Measurements from ENCODE around the gene PGAP6.
"Not testable (repeated sequence)": the region's sequence is repeated elsewhere in the genome, so short reads cannot be mapped to it uniquely, and the experiment has no call there.

The PGAP6 gene

DNA sequence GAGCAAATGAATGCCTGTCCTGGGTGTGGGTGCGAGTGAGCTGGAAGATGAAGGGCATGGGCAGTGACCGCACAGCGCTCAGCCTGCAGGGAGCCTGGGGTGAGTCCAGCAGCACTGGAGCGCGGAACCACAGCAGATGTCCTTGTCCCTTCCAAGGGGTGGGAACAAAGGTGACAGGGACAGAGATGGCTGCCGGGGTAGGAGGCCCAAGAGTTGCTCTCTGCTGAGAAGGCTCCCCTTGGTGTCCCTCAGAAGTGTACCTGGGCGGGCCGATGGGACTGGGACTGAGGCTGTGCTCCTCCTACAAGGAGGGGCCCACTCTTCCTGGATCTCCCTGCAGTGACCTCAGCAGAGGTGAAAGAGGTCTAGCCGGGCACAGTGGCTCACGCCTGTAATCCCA, 7.6 kb upstream of the PGAP6 start:
- peaks cover 1% of the 10 kb centered on the region; the same call in 1 of the 2 replicates for H3K4me1 ChIP-seq (ENCODE audit: control insufficient read depth, insufficient read depth, low read length)
- WGBS (ENCODE audit: insufficient coverage, insufficient read length), result no CpG with 5 or more reads among the region's 10 CpGs

GRCh38 chr16:387761-388666, 6.2 kb upstream of the PGAP6 start:
- H3K36me3 ChIP-seq (ENCODE audit: control insufficient read depth, insufficient read depth, low read length); H3K4me3 ChIP-seq (ENCODE audit: low read length); H3K27me3 ChIP-seq (ENCODE audit: control insufficient read depth, insufficient read depth, low read length); DNase-seq (ENCODE audit: low read depth, low spot score); H3K9me3 ChIP-seq (ENCODE audit: control insufficient read depth, insufficient read depth, low read length); H3K4me1 ChIP-seq (ENCODE audit: control insufficient read depth, insufficient read depth, low read length); H3K27ac ChIP-seq (ENCODE audit: low read length): not testable (repeated sequence)
- WGBS (ENCODE audit: insufficient coverage, insufficient read length), result no CpG with 5 or more reads among the region's 20 CpGs

More for the DNA sequence above, 7.6 kb upstream of the PGAP6 start:
- no peaks in the 10 kb centered on the region for H3K9me3 ChIP-seq (ENCODE audit: control insufficient read depth, insufficient read depth, low read length)
- no peak overlapping the region for H3K27ac ChIP-seq (ENCODE audit: low read length)
- no peak overlapping the region for H3K4me3 ChIP-seq (ENCODE audit: low read length)
- no peaks in the 10 kb centered on the region for H3K27me3 ChIP-seq (ENCODE audit: control insufficient read depth, insufficient read depth, low read length)
- H3K36me3 ChIP-seq (ENCODE audit: control insufficient read depth, insufficient read depth, low read length), result no peaks in the 10 kb centered on the region
- DNase-seq (ENCODE audit: low read depth, low spot score), result no peak

DNA sequence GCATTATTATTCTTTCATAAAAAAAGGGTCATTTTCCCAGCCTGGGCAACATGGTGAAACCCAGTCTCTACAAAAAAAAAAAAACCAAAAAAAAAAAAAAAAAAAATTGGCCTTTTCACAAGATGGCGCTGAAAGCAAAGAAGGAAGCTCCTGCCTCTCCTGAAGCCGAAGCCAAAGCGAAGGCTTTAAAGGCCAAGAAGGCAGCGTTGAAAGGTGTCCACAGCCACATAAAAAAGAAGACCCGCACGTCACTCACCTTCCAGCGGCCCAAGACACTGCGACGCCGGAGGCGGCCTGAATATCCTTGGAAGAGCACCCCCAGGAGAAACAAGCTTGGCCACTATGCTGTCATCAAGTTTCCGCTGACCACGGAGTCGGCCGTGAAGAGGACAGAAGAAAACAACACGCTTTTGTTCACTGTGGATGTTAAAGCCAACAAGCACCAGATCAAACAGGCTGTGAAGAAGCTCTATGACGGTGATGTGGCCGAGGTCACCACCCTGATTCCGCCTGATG, 4.9 kb upstream of the PGAP6 start:
- no peak overlapping the region for H3K27ac ChIP-seq (ENCODE audit: low read length)
- peaks cover 5% of the 10 kb centered on the region; the same call in 1 of the 2 replicates for H3K4me1 ChIP-seq (ENCODE audit: control insufficient read depth, insufficient read depth, low read length)
- H3K9me3 ChIP-seq (ENCODE audit: control insufficient read depth, insufficient read depth, low read length), result no peaks in the 10 kb centered on the region
- no peaks in the 10 kb centered on the region for H3K36me3 ChIP-seq (ENCODE audit: control insufficient read depth, insufficient read depth, low read length)
- no peaks in the 10 kb centered on the region for H3K27me3 ChIP-seq (ENCODE audit: control insufficient read depth, insufficient read depth, low read length)
- DNase-seq (ENCODE audit: low read depth, low spot score), result no peak
- no CpG with 5 or more reads among the region's 19 CpGs for WGBS (ENCODE audit: insufficient coverage, insufficient read length)
- no peak overlapping the region for H3K4me3 ChIP-seq (ENCODE audit: low read length)

GRCh38 chr16:383326-384051, 1.7 kb upstream of the PGAP6 start:
- H3K9me3 ChIP-seq (ENCODE audit: control insufficient read depth, insufficient read depth, low read length), result no peaks in the 10 kb centered on the region
- no peak overlapping the region; the same call in 1 of the 2 replicates for H3K4me3 ChIP-seq (ENCODE audit: low read length)
- no CpG with 5 or more reads among the region's 33 CpGs for WGBS (ENCODE audit: insufficient coverage, insufficient read length)
- H3K27me3 ChIP-seq (ENCODE audit: control insufficient read depth, insufficient read depth, low read length), result no peaks in the 10 kb centered on the region
- H3K36me3 ChIP-seq (ENCODE audit: control insufficient read depth, insufficient read depth, low read length), result no peaks in the 10 kb centered on the region
- DNase-seq (ENCODE audit: low read depth, low spot score), result no peak
- peaks cover 14% of the 10 kb centered on the region for H3K4me1 ChIP-seq (ENCODE audit: control insufficient read depth, insufficient read depth, low read length)
- no peak overlapping the region for H3K27ac ChIP-seq (ENCODE audit: low read length)

GRCh38 chr16:381012-381788, 578 bp downstream of the PGAP6 start:
- Histone ChIP-seq H3K4me3 (ENCODE audit: low read length) (peak overlapping the region; percentile 89), H3K36me3 (ENCODE audit: control insufficient read depth, insufficient read depth, low read length) (peaks cover 14% of the 10 kb centered on the region), H3K4me1 (ENCODE audit: control insufficient read depth, insufficient read depth, low read length) (peaks cover 14% of the 10 kb centered on the region), H3K9me3 (ENCODE audit: control insufficient read depth, insufficient read depth, low read length) (no peaks in the 10 kb centered on the region), H3K27me3 (ENCODE audit: control insufficient read depth, insufficient read depth, low read length) (no peaks in the 10 kb centered on the region), H3K27ac (ENCODE audit: low read length) (no peak overlapping the region)
- WGBS (ENCODE audit: insufficient coverage, insufficient read length), result no CpG with 5 or more reads among the region's 73 CpGs
- DNase-seq (ENCODE audit: low read depth, low spot score), result no peak

DNA sequence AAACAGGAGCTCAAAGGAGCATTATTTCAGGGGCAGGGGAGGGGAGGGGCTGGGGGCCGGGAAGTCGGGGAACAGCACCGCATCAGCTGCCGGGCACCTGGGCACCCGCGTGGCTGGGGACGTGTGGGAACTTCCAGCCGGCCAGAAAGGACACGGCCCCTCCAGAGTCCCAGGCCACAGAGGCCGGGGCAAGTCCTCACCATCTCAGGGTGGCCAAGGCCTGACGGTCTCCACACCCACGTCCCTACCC, 1.1 kb downstream of the PGAP6 start:
- Histone ChIP-seq H3K4me1 (ENCODE audit: control insufficient read depth, insufficient read depth, low read length) (peaks cover 14% of the 10 kb centered on the region), H3K27ac (ENCODE audit: low read length) (no peak overlapping the region), H3K27me3 (ENCODE audit: control insufficient read depth, insufficient read depth, low read length) (no peaks in the 10 kb centered on the region), H3K9me3 (ENCODE audit: control insufficient read depth, insufficient read depth, low read length) (no peaks in the 10 kb centered on the region), H3K4me3 (ENCODE audit: low read length) (peak overlapping the region; percentile 89), H3K36me3 (ENCODE audit: control insufficient read depth, insufficient read depth, low read length) (peaks cover 19% of the 10 kb centered on the region)
- WGBS (ENCODE audit: insufficient coverage, insufficient read length), result no CpG with 5 or more reads among the region's 12 CpGs
- no peak for DNase-seq (ENCODE audit: low read depth, low spot score)

- no peak overlapping the region for H3K27ac ChIP-seq (ENCODE audit: low read length)
- no peaks in the 10 kb centered on the region for H3K27me3 ChIP-seq (ENCODE audit: control insufficient read depth, insufficient read depth, low read length)
- peak overlapping the region; percentile 89; the same call in 1 of the 2 replicates for H3K4me3 ChIP-seq (ENCODE audit: low read length)
- WGBS (ENCODE audit: insufficient coverage, insufficient read length), result no CpG with 5 or more reads among the region's 27 CpGs
- H3K9me3 ChIP-seq (ENCODE audit: control insufficient read depth, insufficient read depth, low read length), result no peaks in the 10 kb centered on the region
- H3K36me3 ChIP-seq (ENCODE audit: control insufficient read depth, insufficient read depth, low read length), result peaks cover 21% of the 10 kb centered on the region
- no peak for DNase-seq (ENCODE audit: low read depth, low spot score)
- H3K4me1 ChIP-seq (ENCODE audit: control insufficient read depth, insufficient read depth, low read length), result peaks cover 14% of the 10 kb centered on the region
These were observed 1.6 kb downstream of the PGAP6 start for GRCh38 chr16:379961-380761.

DNA sequence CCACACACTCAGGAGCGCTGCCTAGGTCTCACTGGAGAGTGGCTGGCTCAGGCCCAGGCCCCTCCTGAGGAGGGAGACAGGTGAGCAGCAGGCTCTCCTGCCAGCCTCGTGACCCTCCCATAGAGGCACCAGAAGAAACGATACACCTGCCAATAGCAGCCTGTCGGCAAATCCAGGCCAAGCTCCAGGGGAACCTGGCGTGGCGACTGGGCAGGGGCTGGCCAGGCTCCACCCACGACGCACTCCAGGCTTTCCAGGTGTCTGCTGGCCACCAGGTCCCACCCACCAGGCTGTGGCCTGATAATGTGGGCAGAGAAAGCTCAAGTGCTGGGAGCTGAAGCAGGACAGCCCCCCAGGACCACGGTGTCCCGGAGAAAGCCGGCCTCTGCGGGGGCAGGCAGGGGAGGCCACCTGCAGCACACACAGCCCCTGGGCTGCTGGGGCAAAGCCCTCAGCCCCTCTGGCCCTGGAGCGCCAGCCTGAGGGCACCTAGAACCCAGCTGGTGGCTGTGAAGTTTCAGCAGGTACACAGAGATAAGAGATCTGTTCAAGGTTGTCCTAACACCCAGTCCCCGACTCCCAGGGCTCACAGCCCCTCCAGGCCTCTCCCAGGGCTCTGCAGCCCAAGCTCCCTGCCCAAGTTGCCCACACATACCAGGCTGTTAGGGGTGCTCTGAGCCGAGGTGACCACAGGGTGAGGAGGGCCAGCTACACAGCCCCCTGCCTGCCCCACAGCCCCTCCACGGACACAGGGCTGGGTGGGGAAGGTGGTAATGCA, 2.4 kb downstream of the PGAP6 start:
- no peak overlapping the region for H3K27ac ChIP-seq (ENCODE audit: low read length)
- H3K4me3 ChIP-seq (ENCODE audit: low read length), result no peak overlapping the region
- whole genome bisulfite sequencing (ENCODE audit: insufficient coverage, insufficient read length), result no CpG with 5 or more reads among the region's 16 CpGs

GRCh38 chr16:378821-379182, 3.0 kb downstream of the PGAP6 start:
- whole genome bisulfite sequencing (ENCODE audit: insufficient coverage, insufficient read length), result no CpG with 5 or more reads among the region's 14 CpGs
- Histone ChIP-seq H3K4me1 (ENCODE audit: control insufficient read depth, insufficient read depth, low read length) (peaks cover 9% of the 10 kb centered on the region), H3K4me3 (ENCODE audit: low read length) (no peak overlapping the region), H3K27ac (ENCODE audit: low read length) (no peak overlapping the region), H3K27me3 (ENCODE audit: control insufficient read depth, insufficient read depth, low read length) (no peaks in the 10 kb centered on the region), H3K36me3 (ENCODE audit: control insufficient read depth, insufficient read depth, low read length) (peaks cover 34% of the 10 kb centered on the region), H3K9me3 (ENCODE audit: control insufficient read depth, insufficient read depth, low read length) (no peaks in the 10 kb centered on the region)
- no peak for DNase-seq (ENCODE audit: low read depth, low spot score)

More for the DNA sequence above, 2.4 kb downstream of the PGAP6 start:
- peaks cover 28% of the 10 kb centered on the region for H3K36me3 ChIP-seq (ENCODE audit: control insufficient read depth, insufficient read depth, low read length)
- no peaks in the 10 kb centered on the region for H3K27me3 ChIP-seq (ENCODE audit: control insufficient read depth, insufficient read depth, low read length)
- no peak for DNase-seq (ENCODE audit: low read depth, low spot score)
- H3K4me1 ChIP-seq (ENCODE audit: control insufficient read depth, insufficient read depth, low read length), result peaks cover 14% of the 10 kb centered on the region
- no peaks in the 10 kb centered on the region for H3K9me3 ChIP-seq (ENCODE audit: control insufficient read depth, insufficient read depth, low read length)
